ENCODE data around the gene ABCC1. TPM values are rescaled to one million over a fixed set of nuclear protein-coding genes. Genes with fewer than 3 reads are reported as not detected.

ABCC1 gene
- total RNA-seq, 2 experiments from 2014 or later = 42.9 to 44.8 TPM

DNA sequence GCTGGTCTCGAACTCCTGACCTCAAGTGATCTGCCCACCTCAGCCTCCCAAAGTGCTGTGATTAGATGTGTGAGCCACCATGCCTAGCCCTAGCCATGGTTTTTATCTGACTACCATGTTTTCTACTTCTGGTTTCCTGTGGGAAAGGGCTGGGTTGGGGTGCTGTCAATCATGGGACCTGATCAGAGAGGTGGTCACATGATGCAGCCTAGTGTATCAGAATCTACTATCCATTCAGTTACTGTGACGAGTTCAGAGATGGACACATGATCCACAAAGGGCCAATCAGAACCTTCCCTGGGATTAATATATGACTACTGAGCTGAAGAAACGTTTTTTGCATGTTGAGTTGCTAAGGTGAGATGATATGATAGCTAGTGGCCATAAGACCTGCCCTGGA lies 214.8 kb downstream of the ABCC1 start:
- H3K27me3 Mint-ChIP-seq = peaks cover 6% of the 10 kb centered on the region
- ATAC-seq (ENCODE audit: poor library complexity) (no peak), DNase-seq (no peak)
- Histone ChIP-seq H3K4me1 (ENCODE audit: insufficient read depth, low read length) (no peaks in the 10 kb centered on the region), H3K27me3 (ENCODE audit: control insufficient read depth in 1 of 2, insufficient read depth in 2 of 2, low read length in 2 of 2) (no peaks in the 10 kb centered on the region), H3K9me3 (ENCODE audit: control insufficient read depth in 1 of 2, insufficient read depth in 1 of 2, low read length in 2 of 2) (peaks cover 11 to 15% of the 10 kb centered on the region in 2 experiments), H3K36me3 (ENCODE audit: insufficient read depth, low read length) (no peaks in the 10 kb centered on the region), H3K4me3 (ENCODE audit: low read length) (no peak overlapping the region), H3K27ac (ENCODE audit: low read depth in 1 of 2, low read length in 2 of 2) (no peak overlapping the region)
- no peak overlapping the region for H3K4me3 Mint-ChIP-seq
- intact Hi-C loops (cut with DNase I, micrococcal nuclease) = no loop called here
- H3K4me1 Mint-ChIP-seq (ENCODE audit: low read depth) = no peaks in the 10 kb centered on the region
- POLR2A ChIA-PET = no interaction called here
- no peak for TF ChIP-seq CTCF (IDR thresholded peaks at IDR 0.05)
- no peak overlapping the region for H3K27ac Mint-ChIP-seq
- peaks cover 4% of the 10 kb centered on the region for H3K9me3 Mint-ChIP-seq
- CTCF ChIA-PET = no interaction called here
- H3K36me3 Mint-ChIP-seq (ENCODE audit: low read depth) = no peaks in the 10 kb centered on the region

DNA sequence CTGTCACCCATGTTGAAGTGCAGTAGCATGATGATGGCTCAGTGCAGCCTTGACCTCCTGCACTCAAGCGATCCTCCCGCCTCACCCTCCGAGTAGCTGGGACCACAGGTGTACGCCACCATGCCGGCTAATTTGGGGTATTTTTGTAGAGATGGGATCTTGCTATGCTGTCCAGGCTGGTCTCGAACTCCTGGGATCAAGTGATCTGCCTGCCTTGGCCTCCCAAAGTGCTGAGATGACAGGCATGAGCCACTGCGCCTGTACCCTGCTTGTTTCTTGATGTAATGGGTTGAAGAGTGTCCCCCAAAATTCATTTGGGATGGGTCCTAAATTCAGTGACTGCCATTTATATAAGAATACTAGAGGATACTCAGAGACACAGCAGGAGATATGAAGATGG lies 216.7 kb downstream of the ABCC1 start:
- Mint-ChIP-seq H3K36me3 (ENCODE audit: low read depth) (no peaks in the 10 kb centered on the region), H3K27ac (no peak overlapping the region), H3K4me1 (ENCODE audit: low read depth) (no peaks in the 10 kb centered on the region), H3K4me3 (no peak overlapping the region), H3K27me3 (peaks cover 6% of the 10 kb centered on the region), H3K9me3 (no peaks in the 10 kb centered on the region)
- H3K9me3 ChIP-seq (ENCODE audit: control insufficient read depth in 1 of 2, insufficient read depth in 1 of 2, low read length in 2 of 2) = peaks cover 0 to 6% of the 10 kb centered on the region in 2 experiments
- no peak overlapping the region for H3K4me3 ChIP-seq (ENCODE audit: low read length)
- H3K36me3 ChIP-seq (ENCODE audit: insufficient read depth, low read length) = no peaks in the 10 kb centered on the region
- no peak overlapping the region for H3K27ac ChIP-seq (ENCODE audit: low read depth in 1 of 2, low read length in 2 of 2)
- DNase-seq = no peak
- intact Hi-C loops (cut with DNase I, micrococcal nuclease) = no loop called here
- ChIA-PET POLR2A (no interaction called here), CTCF (no interaction called here)
- TF ChIP-seq CTCF (IDR thresholded peaks at IDR 0.05) = no peak
- no peaks in the 10 kb centered on the region for H3K27me3 ChIP-seq (ENCODE audit: control insufficient read depth in 1 of 2, insufficient read depth in 2 of 2, low read length in 2 of 2)
- ATAC-seq (ENCODE audit: poor library complexity) = no peak
- H3K4me1 ChIP-seq (ENCODE audit: insufficient read depth, low read length) = no peaks in the 10 kb centered on the region

- CTCF ChIA-PET = no interaction called here
- intact Hi-C loops (cut with DNase I, micrococcal nuclease) = no loop called here
Measured at GRCh38 chr16:16166949-16167348, 217.5 kb downstream of the ABCC1 start.

More at GRCh38 chr16:16166949-16167348, 217.5 kb downstream of the ABCC1 start:
- POLR2A ChIA-PET = no interaction called here
- Histone ChIP-seq H3K27me3 (ENCODE audit: control insufficient read depth in 1 of 2, insufficient read depth in 2 of 2, low read length in 2 of 2) (no peaks in the 10 kb centered on the region), H3K4me3 (ENCODE audit: low read length) (no peak overlapping the region), H3K36me3 (ENCODE audit: insufficient read depth, low read length) (no peaks in the 10 kb centered on the region), H3K4me1 (ENCODE audit: insufficient read depth, low read length) (no peaks in the 10 kb centered on the region), H3K27ac (ENCODE audit: low read depth in 1 of 2, low read length in 2 of 2) (no peak overlapping the region), H3K9me3 (ENCODE audit: control insufficient read depth in 1 of 2, insufficient read depth in 1 of 2, low read length in 2 of 2) (no peaks in the 10 kb centered on the region)
- TF ChIP-seq CTCF (IDR thresholded peaks at IDR 0.05) = no peak
- Mint-ChIP-seq H3K4me1 (ENCODE audit: low read depth) (no peaks in the 10 kb centered on the region), H3K9me3 (no peaks in the 10 kb centered on the region), H3K36me3 (ENCODE audit: low read depth) (no peaks in the 10 kb centered on the region), H3K4me3 (no peak overlapping the region), H3K27ac (no peak overlapping the region), H3K27me3 (peaks cover 6% of the 10 kb centered on the region)
- ATAC-seq (ENCODE audit: poor library complexity) (no peak), DNase-seq (no peak)

All from CD4-positive, alpha-beta T cell (primary cell).